ENCODE data around the gene PAQR7. TPM values are rescaled to one million over a fixed set of nuclear protein-coding genes. Genes with fewer than 3 reads are reported as not detected.

PAQR7 gene, protein sequence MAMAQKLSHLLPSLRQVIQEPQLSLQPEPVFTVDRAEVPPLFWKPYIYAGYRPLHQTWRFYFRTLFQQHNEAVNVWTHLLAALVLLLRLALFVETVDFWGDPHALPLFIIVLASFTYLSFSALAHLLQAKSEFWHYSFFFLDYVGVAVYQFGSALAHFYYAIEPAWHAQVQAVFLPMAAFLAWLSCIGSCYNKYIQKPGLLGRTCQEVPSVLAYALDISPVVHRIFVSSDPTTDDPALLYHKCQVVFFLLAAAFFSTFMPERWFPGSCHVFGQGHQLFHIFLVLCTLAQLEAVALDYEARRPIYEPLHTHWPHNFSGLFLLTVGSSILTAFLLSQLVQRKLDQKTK
- total RNA-seq = 5.7 and 7.1 TPM in 2 replicates

DNA sequence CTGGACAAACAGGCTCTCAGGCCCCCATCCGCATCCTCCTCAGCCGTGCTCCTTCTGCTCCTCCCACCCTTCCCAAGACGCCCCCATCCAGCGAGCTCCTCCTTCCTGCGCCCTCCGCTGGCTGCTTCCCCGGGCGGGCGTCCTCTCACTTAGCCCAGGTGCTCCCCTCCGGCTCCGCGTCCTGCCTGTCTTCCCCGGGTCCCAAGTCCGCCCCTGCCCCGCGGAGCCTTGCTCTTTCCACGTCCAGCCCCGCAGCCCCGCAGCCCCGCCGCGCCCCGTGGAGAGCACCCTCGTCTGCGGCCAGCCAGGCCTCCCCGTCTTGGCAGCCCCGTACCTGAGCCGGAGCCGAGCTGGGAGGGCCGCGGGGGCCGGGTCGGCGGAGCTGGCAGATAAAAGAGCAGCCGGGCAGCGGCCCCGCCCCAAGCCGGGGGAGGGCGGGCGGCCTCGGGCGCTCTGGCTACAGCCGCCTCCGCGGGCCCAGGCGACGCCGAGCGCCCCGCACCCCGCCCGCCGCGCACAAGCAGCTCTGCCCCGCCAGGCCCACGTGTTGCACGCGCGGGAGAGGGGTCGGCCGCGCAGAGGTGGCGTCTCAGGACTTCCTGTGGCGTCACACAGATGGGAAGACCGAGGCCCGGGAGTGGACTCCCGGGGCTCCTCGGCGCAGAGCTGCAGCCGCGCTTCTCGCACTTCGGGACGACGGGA is at the start of gene PAQR7:
Gene PAQR7, minus strand, starts transcription at position 555 of the 702 bp plus-strand sequence. CDS start 11,869 bp downstream, outside the sequence.
- DNase-seq (ENCODE audit: low read depth, low spot score) = no peak

DNA sequence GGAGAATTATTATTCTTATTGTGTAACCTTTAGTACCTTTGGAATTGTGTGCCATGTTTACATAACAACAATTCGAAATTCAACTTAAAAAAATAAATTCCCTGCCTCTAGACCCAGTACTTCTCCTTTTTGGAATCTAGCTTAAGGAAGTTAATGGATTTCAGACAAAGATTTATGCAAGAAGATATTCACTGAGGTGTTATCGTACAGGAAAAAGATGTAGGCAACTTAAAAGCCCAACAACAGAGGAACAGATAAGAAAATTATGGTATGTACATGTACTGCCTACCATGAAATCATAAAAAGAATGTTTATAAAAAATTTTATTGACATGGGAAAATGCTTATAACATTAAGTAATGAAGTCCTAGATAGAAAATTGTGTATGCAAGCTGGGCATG is 48.9 kb upstream of the PAQR7 start:
- no peak for DNase-seq (ENCODE audit: low read depth, low spot score)

DNA sequence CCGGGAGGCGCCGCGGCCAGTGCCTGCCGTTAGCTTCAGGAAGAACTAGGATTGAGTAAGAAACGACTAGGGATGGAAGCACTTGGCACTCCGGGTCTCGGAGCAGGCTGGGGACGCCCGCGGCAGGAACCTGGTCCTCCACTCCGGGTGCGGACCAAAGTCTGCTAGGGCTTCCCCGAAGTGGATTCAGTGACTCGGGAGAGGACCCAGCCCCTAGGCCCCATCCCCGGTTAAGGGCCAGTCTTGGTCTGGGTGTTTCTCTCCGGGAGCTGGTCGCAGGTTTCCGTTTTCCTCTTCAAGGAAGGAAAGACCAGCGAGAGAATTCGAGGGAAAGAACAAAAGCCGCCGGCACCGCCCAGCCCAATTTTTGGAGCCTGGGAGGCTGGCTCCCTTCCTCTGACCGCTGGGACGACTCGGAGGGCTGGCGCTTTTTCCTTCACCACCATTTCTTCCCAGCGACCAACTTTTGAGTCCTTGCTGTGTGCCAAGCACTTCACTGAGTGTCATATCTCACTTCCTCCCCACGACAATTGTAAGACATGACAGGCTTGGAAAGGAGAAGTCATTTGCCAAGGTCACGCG is 47.6 kb upstream of the PAQR7 start:
- no peak for DNase-seq (ENCODE audit: low read depth, low spot score)

DNA sequence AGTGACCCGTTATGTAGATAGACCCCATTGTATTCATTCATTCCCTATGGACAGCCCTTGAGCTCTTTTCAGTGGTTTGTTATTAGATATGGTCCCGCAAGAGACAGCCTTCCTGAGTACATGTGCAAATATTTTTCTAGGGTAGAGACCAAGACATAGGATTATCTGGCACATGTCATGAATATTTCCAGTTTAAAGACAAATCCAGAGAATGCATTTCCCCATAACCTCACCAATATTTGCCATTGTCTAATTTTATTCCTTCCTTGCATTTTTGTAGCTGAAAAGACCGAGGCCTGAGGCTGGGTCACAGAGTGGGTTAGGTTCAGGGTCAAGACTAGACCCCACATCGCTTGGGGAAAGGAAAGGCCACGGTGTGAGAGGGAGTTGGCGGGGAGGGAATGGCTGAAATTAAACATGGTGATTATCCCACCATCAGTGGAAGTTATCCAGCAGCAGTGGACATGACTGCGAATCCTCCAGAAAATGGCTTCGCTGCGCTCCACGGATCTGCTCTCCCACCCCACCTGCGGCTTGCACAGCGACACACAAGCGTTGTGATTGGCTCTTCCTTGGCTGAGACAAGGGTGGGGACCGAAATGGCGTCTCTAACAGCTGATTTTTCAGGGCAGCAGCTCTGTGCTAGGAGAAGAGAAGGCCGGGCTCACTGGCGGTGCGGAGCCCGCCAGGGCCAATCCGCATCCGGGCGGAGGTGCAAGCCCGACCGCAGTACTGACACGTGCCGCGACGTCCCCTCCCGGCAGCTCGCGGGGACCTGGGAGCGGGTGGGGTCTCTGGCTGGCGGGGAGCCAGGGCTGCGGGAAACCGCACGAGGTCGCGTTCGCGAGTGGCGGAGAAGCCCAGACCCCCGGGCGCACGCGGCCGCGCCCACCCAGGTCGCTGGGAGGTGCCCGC is 46.8 kb upstream of the PAQR7 start:
- no peak for DNase-seq (ENCODE audit: low read depth, low spot score)

DNA sequence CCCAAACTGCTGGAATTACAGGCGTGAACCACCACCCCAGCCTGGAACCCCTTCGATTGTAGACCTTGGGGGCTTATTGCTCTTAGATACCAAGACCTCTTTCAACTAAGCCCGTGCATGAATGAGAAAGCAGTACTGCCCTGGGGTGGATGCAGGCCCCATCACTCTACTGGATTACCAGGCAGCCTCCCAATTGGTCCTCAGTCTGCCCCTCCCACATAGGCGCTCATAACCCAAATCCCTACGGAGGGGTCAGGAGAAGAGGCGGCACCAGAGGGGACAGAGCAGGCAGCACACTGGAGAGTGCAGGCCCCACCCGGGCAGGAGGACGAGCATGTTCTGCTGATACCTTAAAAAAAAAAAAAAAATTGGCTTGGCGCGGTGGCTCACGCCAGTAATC is 43.1 kb upstream of the PAQR7 start:
- no peak for DNase-seq (ENCODE audit: low read depth, low spot score)

DNA sequence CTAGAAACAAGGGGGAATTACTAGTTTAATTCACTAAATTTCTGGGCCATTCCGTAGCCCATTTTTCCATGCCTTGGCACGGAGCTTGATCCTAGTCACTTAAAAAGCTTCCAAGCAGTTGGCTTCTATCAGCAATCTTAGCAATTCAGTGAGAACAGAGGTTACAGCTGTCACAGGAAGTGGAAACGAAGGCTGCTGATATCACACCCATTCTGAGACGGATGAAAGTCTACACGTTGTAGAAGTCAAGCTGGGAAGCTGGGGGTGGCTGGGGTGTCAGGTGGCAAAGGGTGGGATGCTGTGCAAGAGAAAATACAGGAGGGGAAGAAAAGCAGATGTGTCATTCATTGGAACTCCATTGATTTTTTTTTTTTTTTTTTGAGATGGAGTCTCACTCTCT is 42.5 kb upstream of the PAQR7 start:
- DNase-seq (ENCODE audit: low read depth, low spot score) = no peak

DNA sequence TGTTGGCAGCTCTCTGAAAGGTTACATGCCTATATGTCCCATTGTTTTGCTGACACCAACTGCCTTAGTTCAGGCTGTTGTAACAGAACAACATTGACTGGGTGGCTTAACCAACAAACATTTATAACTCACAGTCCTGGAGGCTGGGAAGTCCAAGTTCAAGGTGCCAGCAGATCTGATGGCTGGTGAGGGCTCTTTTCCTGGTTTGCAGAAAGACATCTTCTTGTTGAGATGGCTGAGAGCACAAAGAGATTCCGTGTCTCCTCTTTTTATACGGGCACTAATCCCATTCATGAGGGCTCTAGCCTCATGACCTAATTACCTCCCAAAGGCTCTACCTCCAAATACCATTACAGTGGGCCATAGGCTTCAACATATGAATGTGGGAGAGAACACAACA is 41.0 kb upstream of the PAQR7 start:
- DNase-seq (ENCODE audit: low read depth, low spot score) = no peak

DNA sequence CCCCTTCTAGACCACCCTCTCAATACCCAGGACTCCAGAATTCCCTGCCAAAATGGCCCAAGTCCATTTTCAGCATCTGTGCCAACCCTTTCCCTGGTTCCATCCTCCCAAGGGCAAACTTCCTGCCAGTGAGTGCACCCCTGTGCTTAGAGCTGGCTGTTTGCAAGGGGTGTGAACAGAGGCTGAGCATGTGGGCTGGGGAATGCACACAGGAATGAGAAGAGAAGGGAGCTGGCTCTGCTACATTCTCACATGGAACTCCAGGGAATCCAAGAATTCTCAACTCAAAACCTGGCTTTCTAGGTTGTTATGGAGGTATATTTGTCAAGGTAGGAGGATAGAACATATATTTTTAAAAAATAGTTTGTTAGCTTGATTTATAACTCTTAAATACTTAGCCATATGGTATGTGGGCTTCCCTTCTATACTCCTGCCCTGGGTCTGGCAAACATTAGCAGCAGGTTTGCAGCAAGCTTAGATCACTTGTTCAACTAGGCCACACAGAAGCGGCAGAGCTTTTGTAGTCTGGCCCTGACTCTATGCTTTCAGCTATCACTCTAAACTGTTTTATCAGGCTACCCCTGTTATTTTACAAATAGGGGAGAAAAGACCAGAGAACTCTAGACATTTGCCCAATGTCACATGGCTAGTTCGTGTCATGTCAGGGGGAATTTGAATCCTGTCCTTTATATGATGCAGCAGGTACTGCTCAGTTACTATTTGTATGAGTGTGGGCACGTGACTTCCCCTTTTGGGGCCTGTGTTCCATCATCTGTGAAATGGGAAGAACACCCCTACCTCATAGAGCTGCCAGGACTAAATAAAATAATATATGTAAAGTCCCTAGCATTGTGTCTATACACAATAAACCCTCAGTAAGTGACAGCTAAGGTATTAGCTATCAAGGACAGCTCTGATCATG is 38.8 kb upstream of the PAQR7 start:
- no peak for DNase-seq (ENCODE audit: low read depth, low spot score)

DNA sequence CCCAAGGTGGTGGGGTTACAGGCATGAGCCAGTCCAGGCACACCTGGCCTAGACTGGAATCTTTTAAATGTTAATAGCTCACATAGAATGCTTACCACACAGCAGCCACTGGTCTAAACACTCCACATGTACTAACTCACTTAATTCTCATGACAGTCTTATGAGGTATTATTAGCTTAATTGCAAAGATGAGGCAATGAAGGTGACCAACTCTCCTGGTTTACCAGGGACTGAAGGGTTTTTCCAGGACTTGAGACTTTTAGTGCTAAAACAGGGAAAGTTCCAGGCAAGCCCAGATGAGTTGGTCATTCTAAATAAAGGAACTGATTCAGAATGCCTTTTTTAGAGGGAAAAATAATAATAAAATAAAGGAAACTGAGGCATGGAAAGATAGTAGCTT is 37.7 kb upstream of the PAQR7 start:
- no peak for DNase-seq (ENCODE audit: low read depth, low spot score)

DNA sequence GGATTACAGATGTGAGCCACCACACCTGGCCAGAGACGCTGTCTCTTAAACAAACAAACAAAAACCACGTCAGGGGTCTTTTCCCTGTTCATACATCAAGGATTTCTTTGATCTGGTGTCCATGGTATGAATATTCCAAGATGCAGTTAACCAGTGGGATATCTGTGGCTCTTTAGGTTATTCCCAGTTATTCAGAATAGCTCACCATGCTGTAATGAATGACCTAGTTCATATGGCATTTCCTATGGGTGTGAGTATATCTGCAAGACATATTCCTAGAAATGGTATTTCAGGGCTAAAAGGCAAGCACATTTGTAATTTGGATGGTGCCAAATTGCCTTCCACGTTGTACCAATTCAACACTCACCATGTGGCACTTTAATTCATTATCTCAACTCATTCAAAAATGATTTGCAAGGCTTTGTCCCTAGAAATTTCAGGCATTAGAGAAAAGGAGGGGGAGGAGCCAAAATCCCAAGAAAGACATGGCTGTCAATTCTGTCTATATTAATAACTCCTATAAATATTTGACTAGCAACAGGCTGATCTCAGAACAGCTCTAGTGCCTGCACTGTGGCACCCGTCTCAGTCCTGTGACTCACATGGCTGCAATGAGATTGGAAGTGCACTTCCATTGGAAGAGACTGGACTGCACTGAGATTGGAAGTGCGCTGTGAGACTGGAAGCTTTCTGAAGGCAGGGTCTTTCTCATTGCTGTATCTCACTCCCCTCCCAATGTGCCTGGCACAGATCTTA is 36.7 kb upstream of the PAQR7 start:
- DNase-seq (ENCODE audit: low read depth, low spot score) = no peak

DNA sequence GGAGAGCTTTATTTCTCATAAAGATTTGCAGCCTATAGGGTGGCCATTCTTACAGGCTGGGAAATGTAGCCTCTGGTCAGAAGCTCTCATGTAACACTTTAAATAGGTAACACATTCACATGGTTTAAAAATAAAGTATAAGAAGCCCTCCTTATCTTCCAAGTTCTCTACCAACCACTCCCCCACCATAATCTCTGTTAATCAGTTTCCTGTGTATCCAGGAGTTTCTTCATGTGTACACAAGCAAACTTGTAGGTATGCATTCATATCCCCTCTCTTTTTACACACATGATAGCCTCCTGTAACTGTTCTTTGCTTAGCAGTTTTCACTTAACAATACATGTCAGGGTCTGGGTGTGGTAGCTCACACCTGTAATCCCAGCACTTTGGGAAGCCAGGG is 35.7 kb upstream of the PAQR7 start:
- DNase-seq (ENCODE audit: low read depth, low spot score) = no peak

DNA sequence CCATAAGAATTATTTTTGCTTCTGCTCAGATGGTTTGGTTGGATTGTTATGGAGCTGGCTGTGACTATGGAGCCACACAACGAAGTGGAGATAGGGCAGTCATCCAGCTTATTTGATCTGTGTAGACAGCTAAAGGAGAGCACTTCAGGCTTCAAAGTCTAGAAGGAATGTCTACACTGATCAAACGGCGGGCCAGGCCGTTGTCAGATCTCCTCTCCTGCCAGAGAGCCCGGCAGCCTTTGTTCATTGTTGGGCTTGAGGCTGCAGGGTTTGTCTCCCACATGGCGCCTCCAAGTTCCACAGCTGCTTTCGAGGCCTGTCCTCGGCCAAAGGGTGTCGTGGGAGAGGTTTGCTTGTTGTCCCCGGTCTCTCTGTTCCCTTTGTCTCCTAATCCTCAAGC is 33.5 kb upstream of the PAQR7 start:
- DNase-seq (ENCODE audit: low read depth, low spot score) = no peak

DNA sequence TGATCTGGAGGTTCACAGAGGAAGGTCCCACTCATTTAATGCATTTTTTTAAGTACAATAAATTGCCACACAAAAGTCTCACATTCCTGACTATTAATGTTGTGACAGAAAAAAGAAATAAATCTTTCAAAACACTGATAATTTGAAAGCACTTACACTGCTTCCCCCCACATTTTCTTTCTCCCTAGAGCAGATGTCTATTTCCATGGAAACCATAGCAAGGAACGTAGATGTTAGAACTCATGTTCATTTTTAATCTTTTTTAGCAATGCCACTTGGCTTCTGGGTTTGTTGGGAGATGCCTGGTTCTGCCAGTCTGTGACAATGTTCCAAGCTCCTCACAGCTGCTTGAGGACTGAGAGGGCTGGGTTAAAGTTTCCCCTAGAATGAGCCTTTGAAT is 32.7 kb upstream of the PAQR7 start:
- no peak for DNase-seq (ENCODE audit: low read depth, low spot score)

DNA sequence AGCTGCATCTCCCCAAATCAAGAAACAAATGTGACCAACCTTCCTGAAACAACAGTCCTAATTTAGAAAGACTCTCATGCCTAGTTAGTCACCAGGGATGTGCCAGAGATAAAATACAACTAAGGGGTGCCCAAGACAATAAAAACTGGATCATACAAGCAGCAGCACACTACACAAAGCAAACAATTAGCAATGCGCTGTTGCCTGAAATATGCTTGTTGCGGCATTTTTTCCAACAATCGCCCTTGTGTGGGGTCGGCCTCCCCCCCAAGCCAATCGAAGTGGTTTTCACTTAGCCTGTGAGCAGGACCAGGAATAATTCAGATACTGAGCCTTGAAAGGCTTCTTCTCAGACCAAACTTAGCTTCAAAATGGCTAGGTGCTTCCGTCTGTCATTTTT is 32.1 kb upstream of the PAQR7 start:
- DNase-seq (ENCODE audit: low read depth, low spot score) = no peak

DNA sequence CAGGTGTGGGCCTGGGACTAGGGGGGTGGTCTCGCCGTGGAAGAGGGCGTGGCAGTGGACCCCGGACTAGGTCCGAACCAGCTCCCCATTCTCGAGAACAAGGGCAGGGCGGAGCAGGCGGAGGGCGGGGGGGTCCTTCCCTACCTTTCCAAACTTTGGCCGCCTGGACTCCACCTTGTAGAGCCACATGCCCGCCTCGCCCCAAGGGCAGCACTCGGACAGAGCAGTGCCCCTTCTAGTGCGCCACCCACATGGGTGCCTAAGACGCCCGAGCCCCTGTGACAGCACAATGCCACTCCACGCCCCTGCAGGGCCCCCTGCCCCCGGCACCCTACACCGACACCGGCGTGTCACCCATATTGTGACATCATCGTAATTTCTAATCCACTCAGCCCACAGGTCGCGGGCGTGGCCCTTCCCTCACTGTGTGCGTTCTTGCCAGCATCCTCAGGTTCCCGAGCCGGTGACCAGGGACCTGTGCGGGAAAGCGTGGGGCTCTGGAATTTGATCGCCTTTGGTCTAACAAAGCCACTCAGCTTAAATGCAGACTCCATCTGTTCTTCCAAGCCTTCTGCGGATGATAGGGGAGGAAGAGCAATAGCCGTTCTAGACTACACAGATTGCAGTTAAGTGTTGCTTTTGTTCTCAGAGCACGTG is 31.3 kb upstream of the PAQR7 start:
- no peak for DNase-seq (ENCODE audit: low read depth, low spot score)

DNA sequence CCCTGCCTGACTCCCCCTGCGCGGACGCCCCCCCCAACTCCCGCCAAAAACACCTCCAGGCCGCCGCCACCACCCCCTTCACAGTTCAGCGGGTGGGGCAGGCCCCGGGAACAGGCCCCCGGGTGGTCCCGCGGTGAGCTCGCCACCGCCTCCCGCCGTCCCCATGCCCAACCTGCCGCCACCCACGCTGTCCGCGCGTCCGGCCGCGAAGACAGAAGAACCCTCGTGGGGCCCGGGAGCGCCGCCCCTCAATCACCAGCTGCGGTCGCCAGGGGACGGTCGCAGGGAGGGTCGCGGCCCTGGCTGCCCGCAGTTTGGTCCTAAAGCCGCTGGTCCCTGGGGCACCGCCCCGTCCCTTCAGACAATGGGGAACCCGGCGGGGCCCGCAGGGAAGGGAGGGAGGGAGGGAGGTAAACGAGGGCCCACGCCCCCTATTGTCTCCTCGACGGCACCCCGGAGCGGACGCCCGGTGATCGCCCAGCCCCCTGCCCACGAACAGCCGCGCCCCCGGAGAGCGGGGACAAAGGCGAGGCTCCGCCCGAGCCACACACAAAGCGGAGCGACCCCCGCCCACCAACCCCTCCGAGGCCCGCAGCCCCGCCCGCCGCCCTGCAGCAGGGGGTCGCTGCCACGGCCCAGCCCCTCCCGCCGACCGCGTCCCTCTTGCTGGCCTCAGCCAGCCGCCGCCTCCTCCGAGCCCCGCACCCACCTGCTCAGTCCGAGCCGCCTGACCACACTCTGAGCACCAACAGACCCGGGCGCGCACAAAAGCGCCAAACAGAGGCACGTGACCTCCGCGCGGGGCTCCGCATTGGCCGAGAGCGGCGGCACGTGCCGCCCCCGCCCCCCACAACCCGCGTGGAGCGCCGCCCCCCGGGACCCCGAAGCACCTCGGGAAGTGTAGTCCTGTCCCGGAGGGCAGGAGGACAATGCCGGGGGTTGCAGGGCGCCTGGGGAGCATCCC is 30.5 kb upstream of the PAQR7 start, which contains the start of gene STMN1:
Gene STMN1, minus strand, starts transcription at position 740 of the 964 bp plus-strand sequence. CDS start 1,743 bp downstream, outside the sequence.
- DNase-seq (ENCODE audit: low read depth, low spot score) = peak; percentile 69

DNA sequence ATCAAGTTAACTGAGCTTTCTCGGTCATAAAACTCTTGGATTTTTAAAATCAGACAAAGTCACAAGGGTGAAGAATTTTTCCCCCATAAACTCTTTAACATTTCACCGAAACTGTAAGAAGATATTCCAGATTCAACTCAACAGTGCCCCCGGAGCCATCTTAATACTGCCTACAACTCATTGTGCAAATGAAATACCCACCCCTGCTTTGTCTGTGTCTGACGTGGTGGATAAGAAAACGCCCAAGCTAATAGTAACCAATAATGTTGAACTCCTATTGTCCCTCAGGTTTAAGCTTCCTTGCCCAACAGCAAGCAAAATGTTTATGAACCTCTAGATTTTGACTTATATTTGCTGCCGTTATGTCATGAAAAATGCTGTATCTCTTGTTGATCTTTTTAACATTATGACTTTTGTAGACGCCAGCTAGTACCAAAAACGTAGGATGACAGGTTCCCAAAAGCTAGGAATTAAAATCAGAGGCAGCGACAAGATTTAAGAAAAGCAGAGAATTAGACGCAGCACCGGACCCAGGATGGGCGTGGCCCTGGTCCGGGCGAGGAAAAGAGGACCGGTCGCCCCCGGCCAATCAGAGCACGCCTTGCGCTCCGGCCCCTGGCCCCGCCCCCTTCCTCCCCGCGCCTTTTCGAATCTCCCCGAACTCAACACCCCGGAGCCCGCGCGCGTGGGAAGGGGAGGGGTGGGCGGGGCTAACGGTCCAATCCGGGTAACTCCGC is 29.6 kb upstream of the PAQR7 start:
- DNase-seq (ENCODE audit: low read depth, low spot score) = peak; percentile 68
